ENCODE data around the gene GPRC5D.

The GPRC5D gene

DNA sequence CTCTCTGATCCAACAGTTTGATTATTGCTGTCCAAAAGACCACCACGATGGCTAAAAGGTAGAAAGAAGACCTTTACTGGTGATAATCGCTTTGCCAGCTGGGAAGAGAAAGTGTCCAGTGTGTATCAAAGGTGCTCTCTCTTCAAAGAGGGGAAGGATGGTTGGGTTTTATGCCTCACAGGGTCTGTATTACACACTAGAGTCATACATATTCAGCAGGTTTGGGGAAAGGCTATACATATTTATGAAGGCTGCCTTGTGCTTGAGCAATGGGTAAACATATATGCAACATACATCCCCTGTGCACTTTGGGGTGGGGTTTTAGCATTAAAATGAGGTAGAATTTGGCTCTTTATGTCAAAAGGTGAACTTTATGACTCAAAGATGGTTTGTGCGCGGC lies 18.2 kb downstream of the GPRC5D start:
- DNase-seq: no peak

DNA sequence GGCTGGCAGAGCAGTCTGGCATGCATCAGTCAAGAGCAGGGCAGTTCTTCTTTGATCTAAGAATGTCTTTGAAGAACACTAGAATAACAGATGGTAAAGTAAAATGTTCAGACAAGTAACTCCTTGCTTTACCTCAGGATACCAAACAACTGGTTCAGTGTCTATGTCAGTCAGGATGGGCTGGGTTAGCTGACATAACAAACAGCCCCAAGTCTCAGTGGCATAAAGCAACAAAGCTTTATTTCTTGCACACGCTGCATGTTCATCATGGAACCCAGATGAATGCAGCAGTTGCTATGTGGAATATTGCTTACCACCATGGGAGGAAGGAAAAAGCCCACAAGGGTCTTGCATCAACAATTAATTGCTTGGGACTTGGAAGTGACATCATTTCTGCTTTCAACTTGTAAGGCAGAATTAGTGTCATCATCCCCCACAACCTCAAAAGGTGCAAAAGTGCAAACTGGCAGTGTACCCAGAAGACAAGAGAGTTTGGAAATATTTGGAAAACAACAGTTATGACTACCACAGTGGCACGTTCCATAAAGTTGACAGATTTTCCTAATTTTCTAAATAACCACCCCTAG lies 21.2 kb downstream of the GPRC5D start:
- no peak for DNase-seq

DNA sequence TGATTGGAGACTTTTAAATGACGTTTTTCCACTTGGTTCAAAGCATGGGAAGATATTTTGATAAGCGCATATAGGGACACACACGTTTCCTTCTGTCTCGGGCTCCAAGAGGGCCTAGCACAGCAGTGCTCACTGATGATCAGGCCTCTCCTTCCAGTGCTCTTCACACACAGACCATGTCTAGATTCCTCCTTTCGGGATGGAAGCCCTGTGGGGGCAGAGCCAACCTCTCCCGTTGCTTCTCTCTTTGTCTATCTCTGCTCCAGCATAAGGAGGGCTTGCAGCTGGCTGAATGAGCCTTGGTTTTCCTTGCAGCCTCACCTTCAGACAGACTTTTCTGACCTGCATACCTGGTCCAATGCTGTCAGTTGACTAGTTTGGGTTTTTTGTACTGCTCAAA lies 22.3 kb downstream of the GPRC5D start:
- no peak for DNase-seq

DNA sequence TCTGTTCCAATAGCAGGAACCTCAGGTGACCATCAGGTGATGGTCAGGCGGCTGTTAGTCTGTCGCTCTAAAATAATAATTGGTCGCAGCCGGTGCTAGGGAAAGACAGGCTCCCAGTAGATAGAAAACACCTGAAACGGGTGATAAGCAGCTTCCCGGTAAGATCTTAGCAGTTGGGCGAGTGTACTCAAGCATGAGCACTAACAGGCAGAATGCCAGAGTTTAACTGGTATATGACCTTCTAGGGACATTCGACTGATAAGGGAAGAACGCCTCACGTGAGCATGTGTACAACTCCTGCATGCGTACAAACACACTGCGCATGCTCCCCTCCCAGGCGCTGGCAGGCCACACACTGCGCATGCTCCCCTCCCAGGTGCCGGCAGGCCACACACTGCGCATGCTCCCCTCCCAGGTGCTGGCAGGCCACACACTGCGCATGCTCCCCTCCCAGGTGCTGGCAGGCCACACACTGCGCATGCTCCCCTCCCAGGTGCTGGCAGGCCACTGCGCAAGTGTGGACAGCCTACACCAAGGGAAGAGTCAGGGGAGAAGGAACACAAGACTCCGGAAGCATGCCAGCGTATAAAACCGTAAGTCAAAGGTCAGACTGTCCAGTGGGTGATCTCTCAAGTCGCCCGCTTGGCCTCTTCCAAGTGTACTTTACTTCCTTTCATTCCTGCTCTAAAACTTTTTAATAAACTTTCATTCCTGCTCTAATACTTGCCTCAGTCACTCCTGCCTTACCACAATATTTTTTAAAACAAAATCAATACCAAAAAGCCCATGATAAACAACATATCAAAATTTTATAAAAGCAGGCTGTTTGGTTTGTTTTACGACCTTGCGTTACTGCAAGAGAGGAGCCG lies 24.5 kb downstream of the GPRC5D start:
- no peak for DNase-seq

DNA sequence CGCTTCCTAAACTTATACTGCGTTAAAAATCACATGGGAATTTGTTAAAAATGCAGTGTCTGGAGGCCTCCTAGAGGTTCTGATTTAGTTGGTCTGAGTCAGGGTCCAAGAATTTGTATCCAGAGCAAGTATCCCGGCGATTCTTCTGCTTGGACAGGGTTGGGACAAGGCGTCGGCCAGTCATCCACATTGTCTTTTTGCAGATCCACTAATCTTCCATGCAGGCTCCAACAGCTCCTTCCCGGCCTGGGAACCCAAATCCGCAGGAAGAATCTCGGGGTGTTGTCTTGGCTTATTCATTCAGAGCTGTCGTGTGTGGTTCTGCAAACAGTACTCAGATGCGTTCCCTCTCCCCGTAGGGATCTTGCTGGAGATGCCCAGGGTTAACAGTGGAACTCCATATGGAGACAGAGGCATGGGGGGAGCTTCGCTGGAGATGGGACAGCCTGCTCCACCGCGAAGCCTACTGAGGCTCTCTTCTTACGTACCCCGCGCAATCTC lies 25.3 kb downstream of the GPRC5D start:
- no peak for DNase-seq

DNA sequence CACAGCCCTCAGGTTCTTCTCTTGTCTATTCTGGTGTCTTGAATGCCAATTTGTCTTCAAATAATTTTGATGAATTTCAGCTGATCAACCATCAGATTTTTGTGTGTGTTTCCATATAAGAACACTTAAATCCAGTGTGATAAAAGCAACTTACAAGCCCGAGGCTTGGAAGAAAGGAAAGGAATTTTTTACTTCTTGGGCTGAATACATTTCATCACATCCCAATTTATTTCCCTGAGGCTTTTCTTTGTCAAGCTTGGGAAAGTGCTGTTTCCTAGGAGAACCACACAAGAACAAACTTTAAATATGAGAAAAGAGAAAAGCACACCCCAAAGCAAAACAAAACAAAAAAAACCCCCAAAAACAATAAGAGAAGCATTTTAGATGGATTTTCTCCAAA lies 26.6 kb downstream of the GPRC5D start:
- DNase-seq: no peak

DNA sequence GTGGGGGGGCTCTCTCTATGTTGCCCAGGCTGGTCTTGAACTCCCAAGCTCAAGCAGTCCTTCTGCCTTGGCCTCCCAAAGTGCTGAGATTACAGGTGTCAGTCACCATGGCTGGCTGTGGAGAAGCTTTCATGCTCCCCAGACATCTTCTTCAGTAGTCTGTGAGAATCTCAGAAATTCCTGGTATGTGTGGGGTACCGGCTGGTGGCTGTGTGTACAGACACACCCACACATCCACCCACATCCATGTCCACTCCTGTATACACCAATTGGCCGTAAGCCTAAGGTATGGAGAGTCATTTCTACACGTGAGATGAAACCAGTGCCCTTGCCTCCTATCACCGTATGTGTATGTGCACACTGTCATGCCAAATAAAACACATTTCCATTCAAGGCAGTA lies 27.8 kb downstream of the GPRC5D start:
- DNase-seq: no peak

DNA sequence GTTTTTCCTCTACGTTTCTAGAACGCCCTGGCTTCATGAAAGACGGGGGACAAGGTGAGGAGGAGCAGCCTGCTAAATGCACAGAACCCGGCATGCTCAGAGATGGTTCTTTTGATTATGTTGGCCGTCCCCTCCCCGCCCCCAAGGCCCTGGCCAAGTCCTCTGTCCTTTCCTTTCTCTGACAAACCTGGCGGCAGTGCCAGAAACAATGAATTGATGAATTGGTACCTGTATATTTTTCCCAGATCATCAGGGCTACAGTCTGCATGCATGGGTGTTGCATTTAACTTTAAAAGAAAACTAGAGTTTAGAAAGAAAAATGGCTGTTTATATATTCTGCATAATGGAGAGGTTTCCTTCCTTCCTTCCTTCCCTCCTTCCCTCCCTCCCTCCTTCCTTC lies 29.0 kb downstream of the GPRC5D start:
- no peak for DNase-seq

DNA sequence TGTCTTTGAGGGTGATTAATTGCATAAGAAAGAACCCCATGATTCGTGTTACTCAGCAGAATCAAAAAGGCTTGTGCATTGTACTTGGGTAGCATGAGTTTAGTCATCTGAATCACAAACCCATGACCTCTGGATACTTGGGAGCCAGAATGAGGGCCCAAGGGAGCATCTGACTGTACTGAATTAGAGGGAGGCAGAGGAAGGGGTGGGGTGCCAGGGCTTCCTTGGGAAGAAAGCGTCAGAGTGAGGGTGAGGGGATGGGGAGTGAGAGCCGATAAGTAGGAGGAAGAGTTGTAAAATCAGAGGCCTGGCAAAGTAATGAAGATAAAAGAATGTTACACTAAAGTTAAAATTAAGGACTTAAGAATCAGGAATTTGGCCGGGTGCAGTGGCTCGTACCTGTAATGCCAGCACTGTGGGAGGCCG lies 29.8 kb downstream of the GPRC5D start:
- no peak for DNase-seq

DNA sequence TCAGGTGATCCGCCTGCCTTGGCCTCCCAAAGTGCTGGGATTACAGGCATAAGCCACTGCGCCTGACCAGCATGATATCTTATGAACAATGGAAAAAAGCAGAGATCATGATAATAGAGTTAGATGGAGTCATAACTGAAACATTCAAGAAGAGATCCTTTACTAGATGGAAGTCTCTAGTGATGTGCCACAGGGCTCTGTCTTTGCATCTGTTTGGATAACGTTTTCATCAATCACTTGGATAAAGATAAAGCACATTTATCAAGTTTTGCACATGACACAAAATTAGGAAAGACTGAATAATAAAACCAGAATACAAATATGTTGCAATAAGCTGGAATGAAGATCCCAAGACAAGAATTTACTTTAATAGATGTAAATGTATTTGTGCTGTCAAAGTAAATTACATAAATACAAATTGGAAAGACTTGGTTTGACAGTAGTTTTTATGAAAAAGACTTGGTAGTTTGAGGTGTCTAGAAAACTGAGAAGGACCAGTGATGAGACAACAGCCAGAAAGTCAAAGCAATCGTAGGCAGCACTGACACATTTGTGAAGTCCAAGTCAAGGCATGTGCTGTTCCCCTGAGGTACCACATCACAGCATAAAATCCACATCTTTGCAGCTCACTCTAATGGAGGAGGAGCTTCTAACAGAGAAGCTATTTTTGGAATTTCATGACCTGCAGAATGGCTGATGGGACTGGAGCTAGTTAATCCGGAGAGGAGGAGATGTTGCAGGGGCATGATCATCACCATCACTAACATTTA lies 32.1 kb downstream of the GPRC5D start:
- no peak for DNase-seq

DNA sequence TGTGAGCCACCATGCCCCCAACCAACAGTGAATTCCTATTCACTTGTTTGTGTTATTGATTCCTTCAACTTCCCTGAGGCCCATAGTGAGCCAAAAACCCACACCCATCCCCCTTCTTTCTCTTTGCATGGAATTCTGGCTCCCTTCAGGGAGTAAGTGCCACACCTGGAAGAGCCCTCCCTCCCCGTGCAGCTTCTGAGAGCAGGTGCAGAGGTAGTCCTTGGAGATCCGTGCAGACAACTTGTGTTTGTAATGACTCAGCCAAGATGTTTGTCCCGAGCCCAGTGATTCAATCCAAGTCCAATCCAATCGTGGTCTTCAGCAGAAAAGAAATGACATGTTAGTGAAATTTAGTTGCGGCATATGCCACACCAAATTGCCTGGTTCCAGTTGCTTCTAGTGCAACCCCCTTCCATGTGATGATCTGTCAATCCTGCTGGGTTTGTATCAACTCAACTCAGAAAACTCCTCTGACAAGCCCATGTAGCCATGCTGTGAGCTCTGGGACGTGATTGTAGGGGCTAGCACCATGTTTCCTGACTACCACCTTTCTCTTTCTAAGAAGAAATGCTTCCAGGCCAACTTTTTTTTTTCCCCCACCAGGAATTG lies 33.1 kb downstream of the GPRC5D start:
- DNase-seq: no peak

DNA sequence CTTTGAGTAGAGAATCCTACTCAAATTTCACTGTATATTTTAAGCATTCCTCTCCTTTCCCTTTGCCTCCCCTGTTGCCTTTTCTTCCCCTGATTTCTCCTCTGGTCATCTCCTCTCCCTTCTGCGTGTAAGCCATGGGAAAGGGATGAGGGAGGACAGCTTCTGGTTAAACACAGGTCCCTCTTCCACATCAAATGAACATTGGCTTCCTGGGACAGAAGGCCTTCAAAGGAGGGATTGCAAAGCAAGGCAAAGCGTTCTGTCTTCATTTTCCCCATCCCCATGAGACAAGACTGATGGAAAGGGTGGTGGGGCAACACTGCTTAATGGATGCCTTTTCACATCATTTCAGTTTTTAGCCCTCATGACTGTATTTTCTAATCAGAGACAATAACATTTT lies 34.5 kb downstream of the GPRC5D start:
- no peak for DNase-seq

DNA sequence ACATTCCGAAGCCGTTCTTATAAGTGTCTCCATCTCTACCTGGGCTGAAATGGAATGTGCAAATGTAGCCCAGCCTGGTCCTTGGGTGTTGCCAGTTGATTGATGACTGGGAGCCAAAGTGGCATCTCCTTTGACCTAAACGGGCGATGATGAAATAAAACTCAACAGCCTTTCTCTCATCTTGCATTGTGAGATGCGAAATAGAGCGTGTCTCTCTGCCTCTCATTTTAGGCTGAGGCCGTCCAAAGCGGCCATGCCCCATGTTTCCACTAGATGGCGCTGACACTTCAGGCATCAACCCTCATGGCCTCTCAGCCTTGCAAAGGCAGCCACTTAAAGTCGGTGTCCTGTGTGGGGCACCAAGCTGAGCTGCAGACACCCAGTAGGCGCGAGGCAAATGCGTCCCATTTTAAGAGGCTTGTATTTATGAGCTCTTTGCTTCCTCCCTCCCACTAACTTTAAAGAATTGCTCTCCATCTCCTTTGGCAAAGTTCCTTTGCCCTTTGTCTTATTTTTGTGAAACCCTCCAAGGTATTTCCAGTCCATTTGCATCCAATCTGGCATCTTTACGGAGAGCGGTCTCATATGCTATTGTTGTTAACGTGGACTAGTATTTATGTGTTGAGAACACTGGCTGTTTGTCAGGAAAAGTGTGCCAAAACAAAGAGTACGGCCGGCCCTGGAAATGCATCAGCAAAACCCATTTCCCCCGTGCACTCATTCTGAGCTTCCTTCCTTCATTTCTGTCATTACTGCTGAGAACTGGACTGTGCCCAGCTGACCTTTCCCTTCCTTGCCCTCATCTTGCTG lies 35.6 kb downstream of the GPRC5D start:
- DNase-seq: peak; percentile 10 to 51

DNA sequence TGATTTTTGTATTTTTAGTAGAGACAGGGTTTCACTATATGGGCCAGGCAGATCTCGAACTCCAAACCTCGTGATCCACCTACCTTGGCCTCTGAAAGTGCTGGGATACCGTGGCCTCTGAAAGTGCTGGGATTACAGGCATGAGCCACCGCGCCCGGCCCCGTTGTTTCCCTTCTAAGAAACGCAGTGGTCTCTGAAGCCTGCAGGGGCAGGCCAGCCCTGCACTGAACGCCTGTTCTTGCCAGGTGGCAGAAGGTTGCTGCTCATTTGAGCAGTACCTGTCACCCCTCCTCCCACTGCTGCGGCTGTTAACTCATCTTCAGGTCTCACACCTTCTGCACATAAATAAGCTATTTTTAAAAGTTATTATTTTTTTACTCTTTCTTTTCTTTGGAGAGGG lies 36.3 kb downstream of the GPRC5D start:
- DNase-seq: no peak

DNA sequence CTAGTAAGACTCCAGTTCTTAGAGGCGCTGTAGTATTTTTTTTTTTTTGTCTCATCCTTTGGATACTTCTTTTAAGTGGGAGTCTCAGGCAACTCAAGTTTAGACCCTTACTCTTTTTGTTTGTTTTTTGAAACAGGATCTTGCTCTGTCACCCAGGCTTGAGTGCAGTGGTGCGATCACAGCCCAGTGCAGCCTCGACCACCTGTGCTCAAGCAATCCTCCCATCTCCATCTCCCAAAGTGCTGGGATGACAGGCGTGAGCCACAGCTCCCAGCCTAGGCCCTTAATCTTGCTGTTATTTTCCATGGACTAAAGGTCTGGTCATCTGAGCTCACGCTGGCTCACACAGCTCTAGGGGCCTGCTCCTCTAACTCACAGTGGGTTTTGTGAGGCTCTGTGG lies 39.3 kb downstream of the GPRC5D start:
- DNase-seq: no peak

DNA sequence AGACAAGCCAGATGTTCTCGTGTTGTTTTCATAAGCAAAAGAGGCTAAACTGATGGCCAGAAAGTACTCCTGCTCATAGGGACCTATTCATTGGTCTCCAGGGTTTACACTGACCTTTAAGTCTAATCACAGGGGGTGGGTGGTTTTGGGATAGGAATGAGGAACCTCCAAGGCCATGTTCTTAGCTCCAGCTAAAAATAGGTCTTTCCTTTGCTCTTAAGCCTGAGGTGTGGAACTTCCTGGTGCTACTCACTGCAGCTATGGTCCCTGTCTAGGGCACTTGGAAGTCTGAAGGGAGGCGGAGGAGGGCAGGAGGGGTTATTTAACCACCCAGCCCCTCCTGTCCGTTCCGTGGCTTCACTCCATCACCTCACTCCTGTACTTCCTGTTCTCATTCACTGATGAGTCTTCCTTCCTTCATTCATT lies 42.0 kb downstream of the GPRC5D start:
- peak in 1 of 2 experiments; percentile 3 for DNase-seq

DNA sequence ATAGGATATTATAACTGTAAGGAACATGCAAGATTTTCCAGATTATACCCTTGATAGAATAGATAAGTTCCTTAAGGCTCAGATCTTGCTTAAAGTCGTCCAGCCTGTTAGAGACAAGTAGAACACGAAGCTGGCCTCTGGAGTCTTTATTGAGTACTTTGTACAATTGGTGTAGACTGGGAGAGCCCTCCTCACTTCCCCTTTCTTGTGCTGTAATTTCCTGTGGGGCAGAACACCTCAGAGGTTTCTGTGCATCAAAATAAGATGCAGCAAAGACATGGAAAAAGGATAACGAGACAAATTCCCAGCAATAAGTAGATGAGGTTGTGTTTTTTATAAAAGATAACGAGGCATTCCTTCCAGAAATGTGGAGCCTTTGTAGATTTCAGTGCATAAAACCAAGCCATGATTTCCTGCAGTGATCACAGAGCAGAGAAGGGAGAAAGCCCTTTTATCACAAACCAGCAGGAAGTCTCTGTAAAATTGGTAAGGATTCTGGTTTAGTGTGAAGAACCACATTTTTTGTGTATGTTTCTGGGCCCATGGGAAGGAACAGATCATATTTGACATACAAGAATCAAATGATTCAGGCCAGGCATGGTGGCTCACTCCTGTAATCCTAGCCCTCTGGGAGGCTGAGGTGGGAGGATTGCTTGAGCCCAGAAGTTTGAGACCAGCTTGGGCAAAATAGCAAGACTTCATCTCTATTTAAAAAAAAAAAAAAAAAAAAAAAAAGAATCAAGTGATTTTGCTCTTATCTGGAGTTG lies 42.6 kb downstream of the GPRC5D start:
- DNase-seq: peak; percentile 38 to 61

DNA sequence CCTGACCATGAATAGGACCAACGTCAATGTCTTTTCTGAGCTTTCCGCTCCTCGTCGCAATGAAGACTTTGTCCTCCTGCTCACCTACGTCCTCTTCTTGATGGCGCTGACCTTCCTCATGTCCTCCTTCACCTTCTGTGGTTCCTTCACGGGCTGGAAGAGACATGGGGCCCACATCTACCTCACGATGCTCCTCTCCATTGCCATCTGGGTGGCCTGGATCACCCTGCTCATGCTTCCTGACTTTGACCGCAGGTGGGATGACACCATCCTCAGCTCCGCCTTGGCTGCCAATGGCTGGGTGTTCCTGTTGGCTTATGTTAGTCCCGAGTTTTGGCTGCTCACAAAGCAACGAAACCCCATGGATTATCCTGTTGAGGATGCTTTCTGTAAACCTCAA lies 43.3 kb downstream of the GPRC5D start:
- no peak for DNase-seq

DNA sequence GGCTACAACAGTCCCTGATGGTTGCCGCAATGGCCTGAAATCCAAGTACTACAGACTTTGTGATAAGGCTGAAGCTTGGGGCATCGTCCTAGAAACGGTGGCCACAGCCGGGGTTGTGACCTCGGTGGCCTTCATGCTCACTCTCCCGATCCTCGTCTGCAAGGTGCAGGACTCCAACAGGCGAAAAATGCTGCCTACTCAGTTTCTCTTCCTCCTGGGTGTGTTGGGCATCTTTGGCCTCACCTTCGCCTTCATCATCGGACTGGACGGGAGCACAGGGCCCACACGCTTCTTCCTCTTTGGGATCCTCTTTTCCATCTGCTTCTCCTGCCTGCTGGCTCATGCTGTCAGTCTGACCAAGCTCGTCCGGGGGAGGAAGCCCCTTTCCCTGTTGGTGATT lies 43.7 kb downstream of the GPRC5D start:
- no peak for DNase-seq

DNA sequence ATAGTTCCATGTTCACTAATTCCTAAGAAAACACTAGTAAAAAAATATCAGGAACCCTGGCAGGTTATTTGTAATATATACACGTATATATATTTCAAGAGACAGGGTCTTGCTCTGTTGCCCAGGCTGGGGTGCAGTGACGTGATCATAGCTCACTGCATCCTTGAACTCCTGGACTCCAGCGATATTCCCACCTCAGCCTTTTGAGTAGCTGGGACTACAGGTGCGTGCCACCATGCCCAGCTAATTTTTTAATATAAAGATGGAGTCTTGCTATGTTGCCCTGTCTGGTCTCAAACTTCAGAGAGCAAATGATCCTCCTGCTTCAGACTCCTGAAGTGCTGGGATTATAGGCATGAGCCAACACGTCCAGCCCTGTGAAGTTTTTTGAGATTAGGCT lies 44.4 kb downstream of the GPRC5D start:
- no peak for DNase-seq
